Hematopoietic multipotent progenitor cell treated with erythropoietin and hydrocortisone succinate and interleukin-3 and kit ligand, for 4 days (in vitro differentiated cells): ENCODE data around the gene PRSS27.

ENCODE experiments used
- DNase-seq: peaks from one replicate; pipeline ENCODE4 v3.0.0-alpha.2; 2015

PRSS27 gene

GRCh38 chr16:2749936-2750335, 29.9 kb upstream of the PRSS27 start:
- no peak for DNase-seq

- no peak for DNase-seq
Observed at GRCh38 chr16:2749476-2749875, 29.5 kb upstream of the PRSS27 start.

DNA sequence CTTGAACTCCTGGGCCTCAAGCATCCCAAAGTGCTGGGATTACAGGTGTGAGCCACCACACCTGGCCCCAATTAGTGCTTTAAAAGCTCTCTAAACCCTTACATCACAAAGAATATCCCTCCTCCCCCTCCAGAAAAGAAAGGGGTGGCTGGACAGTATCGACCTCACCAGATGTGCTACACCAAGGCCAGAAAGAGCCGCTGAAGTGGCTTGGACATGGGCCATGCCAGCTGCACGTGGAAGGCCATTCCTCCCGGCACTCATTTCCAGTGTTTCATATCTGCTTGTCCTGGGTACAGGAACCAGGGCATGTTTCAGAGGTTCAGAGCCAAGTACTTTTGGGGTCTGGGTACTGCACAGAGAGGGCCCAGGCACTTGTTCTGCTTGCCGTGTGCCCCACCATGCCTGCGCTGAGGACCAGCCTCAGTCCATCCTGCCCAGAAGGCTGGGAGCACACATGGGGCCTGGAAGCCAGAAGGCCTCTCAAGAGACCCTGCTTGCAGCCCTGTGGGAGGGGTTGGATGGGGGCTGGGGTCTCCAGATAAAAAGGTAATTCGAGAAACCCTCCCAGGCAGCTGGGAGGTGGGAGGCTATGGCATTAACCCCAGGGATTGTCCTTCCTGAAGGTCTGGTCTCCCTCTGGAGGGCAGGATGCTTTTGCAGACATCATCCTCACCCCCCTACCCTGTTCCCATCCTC, 28.9 kb upstream of the PRSS27 start:
- DNase-seq, result no peak

- no peak for DNase-seq
Observed at GRCh38 chr16:2745961-2746360, 25.9 kb upstream of the PRSS27 start.

DNA sequence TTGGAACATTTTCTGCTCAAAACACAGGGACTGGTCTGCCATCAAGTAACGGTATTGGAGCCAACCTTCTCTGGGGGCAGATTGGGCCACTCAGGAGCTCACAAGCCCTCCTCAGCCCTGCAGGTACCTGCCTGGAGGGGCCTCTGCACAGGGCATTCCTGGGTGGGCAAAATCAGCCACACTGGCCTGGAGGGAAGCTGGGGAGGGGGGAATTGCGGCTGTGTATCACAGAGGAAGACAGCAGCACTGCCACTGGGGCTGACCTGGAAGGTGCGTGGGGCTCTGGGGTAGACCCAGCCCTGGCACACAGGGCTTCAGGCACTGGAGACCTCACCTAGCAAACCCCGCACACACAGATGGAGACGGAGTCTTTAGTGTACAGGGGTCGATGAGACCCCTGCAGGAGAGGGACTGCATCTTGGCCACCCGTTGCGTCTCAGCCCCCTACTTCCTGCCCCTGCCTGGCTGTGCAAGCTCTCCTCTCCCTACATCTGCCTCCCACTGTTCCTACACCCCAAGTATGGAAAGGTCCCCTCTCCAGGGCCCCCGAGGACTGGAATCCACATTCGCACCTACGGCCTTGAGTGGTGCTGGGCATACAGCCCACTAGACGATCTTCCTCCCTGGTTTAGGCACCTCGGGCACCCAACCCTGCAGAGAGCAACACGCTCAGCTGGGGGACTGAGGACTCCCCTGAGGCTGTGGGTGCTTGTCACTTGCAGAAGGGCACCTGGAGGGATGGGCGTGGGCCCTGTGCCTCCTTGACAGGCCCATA, 25.3 kb upstream of the PRSS27 start:
- no peak for DNase-seq

DNA sequence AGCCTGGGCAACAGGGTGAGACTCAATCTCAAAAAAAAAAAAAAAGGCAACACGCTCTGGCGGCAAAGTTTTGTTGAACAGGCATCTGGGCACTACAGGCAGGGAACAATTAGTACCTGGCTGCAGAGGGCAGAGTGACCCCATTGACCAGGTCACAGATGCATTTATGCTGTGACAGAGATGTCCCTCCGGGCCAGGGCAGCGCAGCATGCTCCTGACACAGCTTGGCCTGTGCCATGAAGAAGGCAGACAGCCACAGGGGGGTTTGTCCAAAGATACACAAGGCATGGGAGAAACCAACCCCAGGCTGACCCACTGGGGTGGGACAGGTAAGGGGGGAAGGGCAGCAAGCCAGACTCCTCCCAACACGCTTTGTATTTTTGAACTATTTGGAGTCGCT, 24.7 kb upstream of the PRSS27 start:
- no peak for DNase-seq

- DNase-seq, result no peak
Observed at GRCh38 chr16:2743007-2743810, 23.2 kb upstream of the PRSS27 start.

GRCh38 chr16:2742323-2743006, 22.4 kb upstream of the PRSS27 start:
- no peak for DNase-seq

DNA sequence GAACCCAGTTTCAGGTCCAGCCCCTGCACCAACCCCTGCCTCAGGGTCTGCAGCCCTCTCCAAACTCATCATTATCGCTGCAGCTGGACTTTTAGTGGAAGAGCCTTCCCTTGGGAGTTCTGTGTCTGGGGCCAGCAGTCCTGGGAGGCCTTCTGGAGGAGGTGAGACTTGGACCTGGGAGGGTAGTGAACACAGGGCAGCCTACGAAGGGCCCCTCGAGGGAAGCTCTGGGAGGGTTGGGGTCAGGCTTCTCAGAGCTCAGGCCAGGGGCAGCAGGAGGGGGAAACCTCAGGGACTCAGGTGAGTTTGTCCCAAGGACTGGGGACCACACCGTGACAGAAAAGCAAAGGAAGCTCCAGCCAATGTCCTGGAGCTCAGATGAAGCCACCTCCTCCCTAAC, 21.1 kb upstream of the PRSS27 start:
- no peak for DNase-seq

DNA sequence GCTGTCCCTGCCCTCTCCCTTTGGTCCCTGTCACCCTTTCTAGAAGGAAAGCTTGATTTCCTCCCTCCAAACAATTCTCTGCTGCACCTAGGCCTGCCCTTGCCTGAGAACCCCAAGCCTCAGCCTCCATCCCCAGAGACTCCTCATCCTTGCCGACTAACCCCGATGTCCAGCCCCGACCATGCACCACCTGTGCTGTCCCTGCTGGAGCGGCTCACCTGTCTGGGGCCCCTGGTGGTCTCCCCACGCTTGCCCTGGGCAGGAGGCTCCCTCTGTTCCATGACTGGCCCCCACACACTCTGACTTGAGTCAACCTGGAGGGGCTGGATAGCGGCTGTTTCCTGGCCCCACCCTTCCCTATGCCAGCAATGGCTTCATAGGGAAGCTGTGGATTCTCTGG, 20.5 kb upstream of the PRSS27 start:
- DNase-seq, result no peak

GRCh38 chr16:2739625-2740430, 19.8 kb upstream of the PRSS27 start:
- no peak for DNase-seq

GRCh38 chr16:2738615-2739014, 18.6 kb upstream of the PRSS27 start:
- DNase-seq, result no peak

DNA sequence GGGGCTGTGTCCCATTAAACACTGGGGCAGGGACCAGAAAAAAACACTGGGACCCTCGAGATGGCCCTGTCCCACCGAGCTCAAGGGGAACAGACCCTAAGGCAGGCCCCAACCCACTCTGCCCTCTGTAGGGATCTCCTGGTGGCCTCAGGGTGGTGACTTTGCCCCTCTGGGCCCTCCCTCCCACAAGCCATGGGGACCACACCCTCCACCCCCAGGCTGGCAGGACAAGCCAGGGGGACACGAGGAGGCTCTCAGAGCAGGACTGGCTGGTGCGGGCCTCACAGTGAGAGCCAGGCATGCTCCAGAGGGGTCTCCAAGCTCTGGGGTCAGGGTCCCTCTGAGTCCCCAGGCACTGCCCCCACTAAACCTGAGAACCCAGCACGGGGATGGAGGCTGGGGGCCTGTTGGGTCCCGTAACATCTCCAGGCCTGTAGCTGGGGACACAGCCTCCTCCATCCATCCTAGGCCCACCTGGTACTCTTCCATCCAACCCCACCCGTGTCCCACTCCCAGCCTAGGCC, 17.9 kb upstream of the PRSS27 start:
- no peak for DNase-seq

GRCh38 chr16:2737238-2737605, 17.2 kb upstream of the PRSS27 start:
- DNase-seq, result no peak

- DNase-seq, result no peak
Observed at GRCh38 chr16:2736476-2737237, 16.6 kb upstream of the PRSS27 start.

GRCh38 chr16:2734844-2735515, 15.0 kb upstream of the PRSS27 start:
- peak; percentile 45 for DNase-seq

- DNase-seq, result no peak
Observed at GRCh38 chr16:2728034-2728433, 8.0 kb upstream of the PRSS27 start.

DNA sequence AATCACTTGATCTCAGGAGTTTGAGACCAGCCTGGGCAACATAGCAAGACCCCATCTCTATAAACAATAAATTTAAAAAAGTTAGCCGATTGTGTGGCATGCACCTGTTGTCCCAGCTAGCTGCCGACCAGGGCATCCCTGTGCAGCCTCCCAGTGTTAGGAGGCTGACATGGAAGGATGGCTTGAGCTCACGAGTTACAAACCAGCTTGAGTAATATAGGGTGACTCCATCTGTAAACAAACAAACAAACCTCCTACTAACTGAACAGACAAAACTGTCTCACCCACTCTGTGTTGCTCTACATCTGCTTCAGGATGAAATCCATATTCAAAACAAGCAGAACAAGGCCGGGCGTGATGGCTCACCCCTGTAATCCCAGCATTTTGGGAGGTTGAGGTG, 6.9 kb upstream of the PRSS27 start:
- DNase-seq, result no peak

DNA sequence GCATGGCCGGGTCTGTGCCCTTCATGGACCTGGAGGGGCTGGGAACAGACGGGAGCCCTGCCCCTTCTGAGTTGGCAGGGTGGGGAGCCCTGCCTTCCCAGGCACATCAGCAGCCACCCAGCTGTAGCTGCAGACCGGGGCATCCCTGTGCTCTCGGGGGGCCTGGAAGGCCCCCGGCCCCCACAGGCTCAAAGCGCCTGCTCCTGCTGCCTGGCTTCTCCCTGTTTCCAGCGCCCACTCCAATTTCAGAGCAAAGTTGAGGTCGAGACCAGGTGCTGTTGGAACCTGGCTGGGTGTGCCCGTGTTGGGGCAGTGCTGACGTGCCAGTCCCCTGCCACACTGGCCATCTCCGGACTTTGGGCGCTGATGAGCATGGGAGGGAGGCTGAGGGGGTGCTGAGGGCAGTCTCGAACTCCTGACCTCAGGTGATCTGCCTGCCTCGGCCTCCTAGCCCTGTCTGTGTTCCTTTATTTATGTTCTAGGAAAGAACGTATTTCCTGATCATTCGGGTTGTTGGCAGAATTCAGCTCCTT, 4.9 kb upstream of the PRSS27 start:
- DNase-seq, result no peak

- DNase-seq, result no peak
Observed at GRCh38 chr16:2724088-2724676, 4.2 kb upstream of the PRSS27 start.
